H1 (cell line): ENCODE results near the gene GBA2. TPM values are rescaled to one million over a fixed set of nuclear protein-coding genes. Genes with fewer than 3 reads are reported as not detected.

Experiments used
- CTCF ChIA-PET: fragments of 300-600 bp; sonication (Branson Sonifier 250); formaldehyde crosslinking; loops from one replicate; lab custom pipeline; 2021; ENCODE audit not compliant: partially characterized antibody; lab: Charles Lee
- POLR2A ChIA-PET: fragments of 300-600 bp; sonication (Branson Sonifier 250); formaldehyde crosslinking; loops from one replicate; lab custom pipeline; 2021; ENCODE audit warnings: inconsistent platforms; ENCODE audit not compliant: partially characterized antibody; lab: Charles Lee
- DNase-seq, 2 experiments: peaks; one replicate each; pipeline versions ENCODE4 v3.0.0 to v3.0.0-alpha.2; 2010 to 2022; ENCODE audit warnings: low spot score in 2 of 2, low read depth in 1 of 2, mixed read lengths in 1 of 2
- FAIRE-seq: peaks from 2 replicates; lab custom pipeline; 2011; peaks lifted over from hg19 to GRCh38; lab: Jason Lieb, UNC
- H2AFZ ChIP-seq: 2 replicates; pipeline ENCODE4 v1.8.1; 2012; ENCODE audit warnings: low read length, inconsistent platforms
- H2AK5ac ChIP-seq: 2 replicates; pipeline ENCODE4 v1.6.1; 2013; ENCODE audit warnings: low read depth, low read length
- H2BK120ac ChIP-seq: replicated peaks from 2 replicates; pipeline ENCODE3; 2013; ENCODE audit warnings: low read depth, low read length, inconsistent platforms
- H2BK12ac ChIP-seq: 2 replicates; pipeline ENCODE4 v1.6.1; 2013; ENCODE audit warnings: low read depth, low read length
- H2BK15ac ChIP-seq: 2 replicates; pipeline ENCODE4 v1.6.1; 2013; ENCODE audit warnings: low read length
- H2BK20ac ChIP-seq: 2 replicates; pipeline ENCODE4 v1.6.1; 2013; ENCODE audit warnings: low read length
- H2BK5ac ChIP-seq: 2 replicates; pipeline ENCODE4 v1.6.1; 2013; ENCODE audit warnings: low read depth, low read length
- H3K14ac ChIP-seq: 2 replicates; pipeline ENCODE4 v1.6.1; 2013; ENCODE audit warnings: inconsistent platforms; ENCODE audit not compliant: insufficient read length
- H3K18ac ChIP-seq: 2 replicates; pipeline ENCODE4 v1.6.1; 2013; ENCODE audit warnings: low read length; ENCODE audit errors: extremely low read depth
- H3K23ac ChIP-seq: 2 replicates; pipeline ENCODE4 v1.6.1; 2013; ENCODE audit warnings: inconsistent platforms; ENCODE audit not compliant: insufficient read length
- H3K23me2 ChIP-seq: 2 replicates; pipeline ENCODE4 v1.6.1; 2013; ENCODE audit warnings: low read depth, low read length
- H3K27ac ChIP-seq: 2 replicates; pipeline ENCODE4 v1.6.1; 2011; ENCODE audit warnings: low read depth, low read length, inconsistent platforms
- H3K27me3 ChIP-seq, 4 experiments: replicated peaks in 1 of 4; 1 replicate in 1 of 4; 2 replicates in 3 of 4; pipeline versions ENCODE4 v1.6.1 to v1.8.1; 2011 to 2013; ENCODE audit warnings: low read length in 3 of 4, mild to moderate bottlenecking in 3 of 4, inconsistent platforms in 2 of 4, mixed read lengths in 2 of 4, moderate library complexity in 1 of 4; ENCODE audit not compliant: control insufficient read depth in 3 of 4, insufficient read depth in 3 of 4; ENCODE audit errors: extremely low read depth in 1 of 4
- H3K36me3 ChIP-seq, 4 experiments: 2 replicates each; pipeline versions ENCODE4 v1.6.1 to v1.8.1; 2011 to 2013; ENCODE audit warnings: mild to moderate bottlenecking in 4 of 4, low read length in 3 of 4, moderate library complexity in 2 of 4, control low read depth in 1 of 4, inconsistent platforms in 1 of 4; ENCODE audit not compliant: insufficient read depth in 4 of 4, control insufficient read depth in 2 of 4
- H3K4ac ChIP-seq: replicated peaks from 2 replicates; pipeline ENCODE3; 2013; ENCODE audit warnings: low read length, low read depth, mixed read lengths, inconsistent platforms; ENCODE audit not compliant: insufficient read length
- H3K4me1 ChIP-seq, 4 experiments: replicated peaks in 1 of 4; 1 replicate in 1 of 4; 2 replicates in 3 of 4; pipeline versions ENCODE4 v1.6.1 to v1.8.1; 2011 to 2013; ENCODE audit warnings: low read length in 3 of 4, inconsistent platforms in 2 of 4, mixed read lengths in 1 of 4; ENCODE audit not compliant: insufficient read depth in 4 of 4, control insufficient read depth in 3 of 4
- H3K4me2 ChIP-seq, 2 experiments: 2 replicates each; pipeline versions ENCODE4 v1.6.1 to v1.8.1; 2011 to 2013; ENCODE audit warnings: low read depth in 2 of 2, low read length in 2 of 2, control low read depth in 1 of 2, inconsistent platforms in 1 of 2, mild to moderate bottlenecking in 1 of 2; ENCODE audit not compliant: insufficient read depth in 1 of 2
- H3K4me3 ChIP-seq, 4 experiments: fragments of 200-600, 300-600 bp in 1 of 4; sonication (generic), shearing (Covaris generic), sonication (Bioruptor Twin) in 1 of 4; 2 replicates each; pipeline versions ENCODE4 v1.5.1 to v1.8.1; 2011 to 2016; ENCODE audit warnings: low read length in 4 of 4, low read depth in 3 of 4, control low read depth in 2 of 4, inconsistent platforms in 2 of 4, mild to moderate bottlenecking in 2 of 4, mixed read lengths in 1 of 4, moderate library complexity in 1 of 4; ENCODE audit not compliant: insufficient read depth in 2 of 4; ENCODE audit errors: extremely low read depth in 1 of 4
- H3K56ac ChIP-seq: replicated peaks from 2 replicates; pipeline ENCODE3; 2013; ENCODE audit warnings: low read depth, mild to moderate bottlenecking, mixed read lengths, low read length, inconsistent platforms; ENCODE audit not compliant: insufficient read length
- H3K79me1 ChIP-seq: 2 replicates; pipeline ENCODE4 v1.6.1; 2013; ENCODE audit warnings: low read depth, low read length, control low read depth
- H3K79me2 ChIP-seq, 2 experiments: 2 replicates each; pipeline versions ENCODE4 v1.6.1 to v1.8.1; 2012 to 2013; ENCODE audit warnings: low read length in 2 of 2, mild to moderate bottlenecking in 2 of 2, inconsistent platforms in 1 of 2; ENCODE audit not compliant: insufficient read depth in 2 of 2, control insufficient read depth in 1 of 2
- H3K9ac ChIP-seq, 4 experiments: replicated peaks in 1 of 4; 1 replicate in 1 of 4; 2 replicates in 3 of 4; pipeline versions ENCODE4 v1.6.1 to v1.8.1; 2011 to 2013; ENCODE audit warnings: low read depth in 3 of 4, low read length in 3 of 4, control low read depth in 2 of 4, mild to moderate bottlenecking in 2 of 4, moderate library complexity in 2 of 4, inconsistent platforms in 1 of 4; ENCODE audit errors: extremely low read depth in 1 of 4
- H3K9me3 ChIP-seq, 2 experiments: 2 replicates each; pipeline versions ENCODE4 v1.6.1 to v1.8.1; 2012 to 2013; ENCODE audit warnings: mild to moderate bottlenecking in 2 of 2, moderate library complexity in 2 of 2, control low read depth in 1 of 2, inconsistent platforms in 1 of 2, low read depth in 1 of 2, low read length in 1 of 2, mixed read lengths in 1 of 2; ENCODE audit not compliant: insufficient read depth in 2 of 2
- H4K20me1 ChIP-seq, 2 experiments: replicated peaks in 1 of 2; 2 replicates each; pipeline versions ENCODE3 to v1.8.1; 2011 to 2013; ENCODE audit warnings: inconsistent platforms in 2 of 2, low read length in 2 of 2, mild to moderate bottlenecking in 1 of 2; ENCODE audit not compliant: insufficient read depth in 2 of 2, control insufficient read depth in 1 of 2
- H4K5ac ChIP-seq: 2 replicates; pipeline ENCODE4 v1.6.1; 2013; ENCODE audit warnings: low read length, low read depth, mixed read lengths, inconsistent platforms; ENCODE audit not compliant: insufficient read length
- H4K8ac ChIP-seq: 2 replicates; pipeline ENCODE4 v1.8.0; 2013; ENCODE audit warnings: mild to moderate bottlenecking, moderate library complexity, low read length, inconsistent platforms; ENCODE audit not compliant: insufficient read depth; ENCODE audit errors: extremely low read depth
- H4K91ac ChIP-seq: replicated peaks from 2 replicates; pipeline ENCODE3; 2013; ENCODE audit warnings: low read length, mixed read lengths, inconsistent platforms; ENCODE audit not compliant: insufficient read length
- ASH2L ChIP-seq: fragments of 200-600, 300-600 bp; sonication (generic); IDR thresholded peaks from one replicate; pipeline ENCODE4 v1.7.1; 2017; ENCODE audit warnings: low read length
- CBX5 ChIP-seq: fragments of 300-800, 300-1000 bp; sonication (generic); IDR thresholded peaks from 2 replicates; pipeline ENCODE4 v1.7.1; 2016; ENCODE audit warnings: antibody characterized with exemption, low read length, low read depth
- FOSL1 ChIP-seq: IDR thresholded peaks from 2 replicates; pipeline ENCODE4 v1.6.1; 2011; ENCODE audit warnings: mild to moderate bottlenecking, low read depth, low read length, moderate library complexity; ENCODE audit not compliant: insufficient read depth
- JUN ChIP-seq: IDR thresholded peaks from 2 replicates; pipeline ENCODE4 v1.6.1; 2011; ENCODE audit warnings: low read depth, mild to moderate bottlenecking, improper control_type of control experiment, low read length
- PHF8 ChIP-seq: fragments of 200-600 bp; sonication (generic); conservative IDR thresholded peaks from 2 replicates; pipeline ENCODE4 v1.7.1; 2012; ENCODE audit warnings: low read depth, mild to moderate bottlenecking, inconsistent platforms, low read length, moderate library complexity
- POU5F1 ChIP-seq: IDR thresholded peaks from 2 replicates; pipeline ENCODE4 v1.6.1; 2011; ENCODE audit warnings: low read depth, mild to moderate bottlenecking, low read length, moderate library complexity
- SAP30 ChIP-seq: fragments of 300-600 bp; sonication (generic); IDR thresholded peaks from 2 replicates; pipeline ENCODE4 v1.7.1; 2012; ENCODE audit warnings: low read length, moderate library complexity, mild to moderate bottlenecking, inconsistent platforms; ENCODE audit not compliant: insufficient read depth, insufficient replicate concordance
- SIRT6 ChIP-seq: IDR thresholded peaks from one replicate; pipeline ENCODE4 v1.7.1; 2012; ENCODE audit warnings: low read length, inconsistent platforms
- WGBS, 2 experiments: shearing (Covaris generic) in 1 of 2; methylation state at CpG; one replicate each; pipeline versions ENCODE4 v1.1.6 to v1.1.7; 2013 to 2015; ENCODE audit warnings: low lambda C conversion rate in 2 of 2, mixed read lengths in 2 of 2, inconsistent platforms in 1 of 2, low coverage in 1 of 2, missing lambda C conversion rate in 1 of 2; ENCODE audit not compliant: insufficient replicate concordance in 2 of 2, insufficient coverage in 1 of 2, insufficient read length in 1 of 2; ENCODE audit errors: extremely low coverage in 1 of 2, missing lambda C conversion rate in 1 of 2; 5-methylcytosine and 5-hydroxymethylcytosine counted together
- polyA plus RNA-seq, 7 experiments: library from polyadenylated mRNA; depleted of rRNA in 3 of 7; stranded (reverse) in 5 of 7; unstranded in 2 of 7; fragments of >200 nt in 5 of 7; fragments of 200-250 nt in 2 of 7; gene quantifications; 1 replicate in 5 of 7; 2 replicates in 1 of 7; 4 replicates in 1 of 7; pipeline versions ENCODE4 v1.2.1 to v1.2.3, GENCODE V29; 2011 to 2013; ENCODE audit warnings: missing spikeins in 2 of 7, mixed read lengths in 2 of 7
- total RNA-seq: library from RNA; stranded (reverse); fragmentation: NEBNext Ultra II Directional; extraction: Animal tissue kit (Norgen Biotek cat#: 25700); gene quantifications from 2 replicates; pipeline ENCODE4 v1.2.1, GENCODE V29; 2021
- TF ChIP-seq, protein P1 (sequence below): IDR thresholded peaks from 2 replicates; pipeline ENCODE4 v1.6.1; 2012; ENCODE audit warnings: low read length, inconsistent platforms

The GBA2 gene
- total and polyA plus RNA-seq, 2 of the 8 experiments (the other 6 are each of a cell fraction or from before 2014, with no cell fraction given) = 64.2 to 71.9 TPM

GRCh38 chr9:35797311-35798109 is 48.5 kb upstream of the GBA2 start:
- H3K23ac ChIP-seq = no peak overlapping the region
- H3K23me2 ChIP-seq = no peaks in the 10 kb centered on the region; the same call in 1 of the 2 replicates
- H3K18ac ChIP-seq = no peak overlapping the region
- no peak overlapping the region for H3K56ac ChIP-seq
- TF ChIP-seq POU5F1 = no peak
- TF ChIP-seq JUN = no peak
- no peak for TF ChIP-seq PHF8
- TF ChIP-seq ASH2L = no peak
- TF ChIP-seq SAP30 = no peak
- TF ChIP-seq SIRT6 = no peak
- no peak for TF ChIP-seq CBX5
- TF ChIP-seq, protein P1, sequence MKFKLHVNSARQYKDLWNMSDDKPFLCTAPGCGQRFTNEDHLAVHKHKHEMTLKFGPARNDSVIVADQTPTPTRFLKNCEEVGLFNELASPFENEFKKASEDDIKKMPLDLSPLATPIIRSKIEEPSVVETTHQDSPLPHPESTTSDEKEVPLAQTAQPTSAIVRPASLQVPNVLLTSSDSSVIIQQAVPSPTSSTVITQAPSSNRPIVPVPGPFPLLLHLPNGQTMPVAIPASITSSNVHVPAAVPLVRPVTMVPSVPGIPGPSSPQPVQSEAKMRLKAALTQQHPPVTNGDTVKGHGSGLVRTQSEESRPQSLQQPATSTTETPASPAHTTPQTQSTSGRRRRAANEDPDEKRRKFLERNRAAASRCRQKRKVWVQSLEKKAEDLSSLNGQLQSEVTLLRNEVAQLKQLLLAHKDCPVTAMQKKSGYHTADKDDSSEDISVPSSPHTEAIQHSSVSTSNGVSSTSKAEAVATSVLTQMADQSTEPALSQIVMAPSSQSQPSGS = no peak
- TF ChIP-seq FOSL1 = no peak
- H4K91ac ChIP-seq = no peak overlapping the region
- no peak overlapping the region for H3K14ac ChIP-seq
- no peak overlapping the region for H2BK120ac ChIP-seq
- no peaks in the 10 kb centered on the region for H3K79me1 ChIP-seq
- H4K5ac ChIP-seq = no peak overlapping the region
- no peak overlapping the region for H2BK15ac ChIP-seq
- ChIA-PET CTCF (interaction anchor here (0.9 to 4.8 kb wide), 6 partner anchors 7 to 148 kb away, joined by 3 to 18 read pairs (median 8); partner anchors contain the start of genes HINT2 and SPAG8), POLR2A (no interaction called here)
- H2BK5ac ChIP-seq = no peak overlapping the region
- DNase-seq (no peak), FAIRE-seq (no peak)
- H3K9me3 ChIP-seq = no peaks in the 10 kb centered on the region
- H3K27me3 ChIP-seq = peaks cover 0 to 1% (median 0%) of the 10 kb centered on the region in 4 experiments; a peak in 3 of 7 replicates
- no peak overlapping the region for H2BK12ac ChIP-seq
- peaks cover 0 to 2% of the 10 kb centered on the region in 2 experiments for H4K20me1 ChIP-seq
- H3K4me1 ChIP-seq = peaks cover 0 to 1% (median 0%) of the 10 kb centered on the region in 4 experiments; a peak in 1 of 7 replicates
- no peak overlapping the region for H3K4me3 ChIP-seq
- H2AFZ ChIP-seq = no peak overlapping the region
- 92% methylated on average over 6 of the region's 6 CpGs; no CpG with 5 or more reads in 1 of the 2 experiments for WGBS, 2 experiments
- no peak overlapping the region for H3K4me2 ChIP-seq
- H3K4ac ChIP-seq = no peak overlapping the region
- no peak overlapping the region for H3K27ac ChIP-seq
- no peaks in the 10 kb centered on the region for H3K79me2 ChIP-seq
- no peak overlapping the region for H2AK5ac ChIP-seq
- H2BK20ac ChIP-seq = no peak overlapping the region
- no peak overlapping the region for H3K9ac ChIP-seq
- no peak overlapping the region for H4K8ac ChIP-seq
- H3K36me3 ChIP-seq = peaks cover 0 to 4% (median 0%) of the 10 kb centered on the region in 4 experiments; a peak in 3 of 8 replicates
